BLaER1 treated with 17β-estradiol and CSF1 and Interleukin-3, amounts not matched to agents 10 nM and 100 nM (cell line): Measurements from ENCODE around the gene KLF15.
A peak's percentile ranks its signal among the peaks of the same experiment; 100 is the strongest.

ENCODE experiments used
- H3K27ac ChIP-seq, 11 experiments: shearing (Covaris generic); formaldehyde crosslinking; 2 replicates each; pipeline ENCODE4 v1.8.1; 2022
- H3K27me3 ChIP-seq, 11 experiments: shearing (Covaris generic); formaldehyde crosslinking; 2 replicates each; pipeline ENCODE4 v1.8.1; 2022
- H3K36me3 ChIP-seq, 11 experiments: shearing (Covaris generic); formaldehyde crosslinking; 2 replicates each; pipeline ENCODE4 v1.8.1; 2022
- H3K4me1 ChIP-seq, 10 experiments: shearing (Covaris generic); formaldehyde crosslinking; 2 replicates each; pipeline ENCODE4 v1.8.1; 2022
- H3K4me2 ChIP-seq, 11 experiments: shearing (Covaris generic); formaldehyde crosslinking; 2 replicates each; pipeline ENCODE4 v1.8.1; 2022
- H3K4me3 ChIP-seq, 10 experiments: shearing (Covaris generic); formaldehyde crosslinking; 2 replicates each; pipeline ENCODE4 v1.8.1; 2022
- H3K9ac ChIP-seq, 11 experiments: shearing (Covaris generic); formaldehyde crosslinking; 2 replicates each; pipeline ENCODE4 v1.8.1; 2022
- H3K9me3 ChIP-seq, 11 experiments: shearing (Covaris generic); formaldehyde crosslinking; replicated peaks in 1 of 11; 2 replicates each; pipeline ENCODE4 v1.8.1; 2022
- H4K20me1 ChIP-seq, 11 experiments: shearing (Covaris generic); formaldehyde crosslinking; 2 replicates each; pipeline ENCODE4 v1.8.1; 2022
- Cebpa-rat ChIP-seq, 11 experiments: shearing (Covaris generic); IDR thresholded peaks; 2 replicates each; pipeline ENCODE4 v1.8.1; 2022

KLF15 gene

GRCh38 chr3:126378341-126378751 is 21.1 kb upstream of the KLF15 start:
- peaks cover 16 to 39% (median 30%) of the 10 kb centered on the region in 10 experiments for H3K4me1 ChIP-seq
- no peak overlapping the region for H3K27ac ChIP-seq
- no peak overlapping the region for H3K9ac ChIP-seq
- H3K36me3 ChIP-seq = no peaks in the 10 kb centered on the region
- no peak overlapping the region for H3K4me3 ChIP-seq
- peak overlapping the region in 10 of 11 experiments; percentile 12 to 65 (median 30); a peak in 12 of 22 replicates for H3K4me2 ChIP-seq
- no peaks in the 10 kb centered on the region; a peak in 1 of 22 replicates for H3K9me3 ChIP-seq
- H4K20me1 ChIP-seq = no peaks in the 10 kb centered on the region; a peak in 1 of 22 replicates
- TF ChIP-seq Cebpa-rat (IDR thresholded peaks at IDR 0.05) = no peak
- H3K27me3 ChIP-seq = no peaks in the 10 kb centered on the region

DNA sequence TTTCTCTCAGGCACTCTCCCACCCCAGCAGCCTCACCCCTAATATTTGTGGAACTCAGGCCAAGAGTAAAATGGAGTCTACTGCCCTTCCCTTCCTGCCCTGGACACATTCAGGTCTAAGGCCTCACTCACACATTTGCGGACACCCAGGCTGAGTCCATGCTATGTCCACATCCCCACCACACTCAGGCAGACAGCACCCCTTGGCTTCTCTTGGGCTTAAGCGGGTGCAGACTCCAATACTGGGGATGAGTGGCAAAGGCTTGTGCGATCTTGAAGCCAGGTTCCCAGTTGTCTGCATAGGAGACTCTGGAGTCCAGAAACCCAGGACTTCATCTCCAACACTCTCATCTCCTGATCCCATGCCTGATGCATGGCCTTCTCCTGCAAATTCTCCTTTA is 20.0 kb upstream of the KLF15 start:
- Histone ChIP-seq H3K36me3 (no peaks in the 10 kb centered on the region), H3K27me3 (no peaks in the 10 kb centered on the region), H3K4me1 (peaks cover 16 to 39% (median 30%) of the 10 kb centered on the region in 10 experiments), H3K27ac (no peak overlapping the region), H3K9ac (no peak overlapping the region), H3K4me2 (peak overlapping the region in 7 of 11 experiments; percentile 18 to 83 (median 66); a peak in 6 of 22 replicates), H3K4me3 (no peak overlapping the region), H4K20me1 (no peaks in the 10 kb centered on the region; a peak in 1 of 22 replicates), H3K9me3 (no peaks in the 10 kb centered on the region; a peak in 1 of 22 replicates)
- no peak for TF ChIP-seq Cebpa-rat (IDR thresholded peaks at IDR 0.05)

DNA sequence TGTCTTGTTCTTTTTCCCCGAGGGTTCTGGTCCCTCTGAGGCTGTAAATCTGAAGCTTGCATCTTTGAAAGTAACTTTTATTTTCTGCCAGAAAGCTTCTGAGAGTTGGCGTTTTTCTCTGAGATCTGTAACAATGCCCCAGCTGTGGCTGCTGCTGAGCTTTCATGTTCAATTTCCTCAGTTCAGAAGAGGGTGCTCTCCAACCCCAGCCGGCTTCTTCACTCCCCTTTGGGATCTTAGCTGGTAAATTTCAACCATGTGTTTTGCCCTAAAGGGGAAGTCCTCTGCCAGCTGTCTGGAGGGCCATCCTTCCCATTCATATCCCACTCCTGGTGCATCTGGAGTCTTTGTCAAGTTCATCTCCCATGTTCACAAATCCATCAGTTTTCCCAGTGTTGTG is 19.2 kb upstream of the KLF15 start:
- Histone ChIP-seq H3K9me3 (no peaks in the 10 kb centered on the region; a peak in 1 of 22 replicates), H3K36me3 (no peaks in the 10 kb centered on the region), H3K27me3 (no peaks in the 10 kb centered on the region), H3K9ac (peak overlapping the region in 5 of 11 experiments; percentile 37 to 65 (median 47); a peak in 8 of 22 replicates), H4K20me1 (no peaks in the 10 kb centered on the region; a peak in 1 of 22 replicates), H3K4me2 (peak overlapping the region; percentile 48 to 88 (median 79)), H3K4me1 (peaks cover 16 to 39% (median 30%) of the 10 kb centered on the region in 10 experiments), H3K27ac (peak overlapping the region in 3 of 11 experiments; percentile 10 to 37 (median 30); a peak in 3 of 22 replicates), H3K4me3 (no peak overlapping the region)
- no peak for TF ChIP-seq Cebpa-rat (IDR thresholded peaks at IDR 0.05)

DNA sequence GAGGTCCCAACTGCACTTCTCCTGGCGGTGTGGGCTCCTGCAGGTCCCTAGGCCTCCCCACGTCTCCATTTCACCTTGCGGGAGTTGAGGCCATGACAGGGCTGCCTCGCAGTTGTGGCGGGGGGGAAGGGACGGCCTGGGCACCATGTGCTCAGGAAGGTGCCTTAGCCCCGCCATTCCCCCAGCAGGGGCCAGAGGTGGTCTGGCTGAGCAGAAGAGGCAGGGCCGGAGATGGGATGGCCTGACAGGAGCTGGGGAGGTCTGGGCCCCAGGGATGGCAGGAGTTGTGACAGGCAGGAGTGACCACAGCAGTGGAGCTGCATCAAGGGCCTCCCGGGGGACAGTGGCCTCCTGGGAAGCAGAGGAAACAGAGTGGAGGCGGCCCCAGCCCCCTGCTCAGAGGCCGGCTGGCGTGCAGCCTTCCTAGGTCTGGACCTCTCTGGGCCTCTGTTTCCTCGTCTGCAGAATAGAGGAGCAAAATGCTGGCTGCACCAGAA is 18.7 kb upstream of the KLF15 start:
- peaks cover 16 to 39% (median 30%) of the 10 kb centered on the region in 10 experiments for H3K4me1 ChIP-seq
- peak overlapping the region in 6 of 11 experiments; percentile 4 to 65 (median 45); a peak in 9 of 22 replicates for H3K9ac ChIP-seq
- H3K9me3 ChIP-seq = no peaks in the 10 kb centered on the region; a peak in 1 of 22 replicates
- H3K4me2 ChIP-seq = peak overlapping the region; percentile 48 to 88 (median 79)
- no peaks in the 10 kb centered on the region; a peak in 1 of 22 replicates for H4K20me1 ChIP-seq
- H3K27ac ChIP-seq = peak overlapping the region in 3 of 11 experiments; percentile 10 to 37 (median 30); a peak in 4 of 22 replicates
- no peak for TF ChIP-seq Cebpa-rat (IDR thresholded peaks at IDR 0.05)
- no peaks in the 10 kb centered on the region for H3K27me3 ChIP-seq
- H3K4me3 ChIP-seq = no peak overlapping the region
- H3K36me3 ChIP-seq = no peaks in the 10 kb centered on the region

DNA sequence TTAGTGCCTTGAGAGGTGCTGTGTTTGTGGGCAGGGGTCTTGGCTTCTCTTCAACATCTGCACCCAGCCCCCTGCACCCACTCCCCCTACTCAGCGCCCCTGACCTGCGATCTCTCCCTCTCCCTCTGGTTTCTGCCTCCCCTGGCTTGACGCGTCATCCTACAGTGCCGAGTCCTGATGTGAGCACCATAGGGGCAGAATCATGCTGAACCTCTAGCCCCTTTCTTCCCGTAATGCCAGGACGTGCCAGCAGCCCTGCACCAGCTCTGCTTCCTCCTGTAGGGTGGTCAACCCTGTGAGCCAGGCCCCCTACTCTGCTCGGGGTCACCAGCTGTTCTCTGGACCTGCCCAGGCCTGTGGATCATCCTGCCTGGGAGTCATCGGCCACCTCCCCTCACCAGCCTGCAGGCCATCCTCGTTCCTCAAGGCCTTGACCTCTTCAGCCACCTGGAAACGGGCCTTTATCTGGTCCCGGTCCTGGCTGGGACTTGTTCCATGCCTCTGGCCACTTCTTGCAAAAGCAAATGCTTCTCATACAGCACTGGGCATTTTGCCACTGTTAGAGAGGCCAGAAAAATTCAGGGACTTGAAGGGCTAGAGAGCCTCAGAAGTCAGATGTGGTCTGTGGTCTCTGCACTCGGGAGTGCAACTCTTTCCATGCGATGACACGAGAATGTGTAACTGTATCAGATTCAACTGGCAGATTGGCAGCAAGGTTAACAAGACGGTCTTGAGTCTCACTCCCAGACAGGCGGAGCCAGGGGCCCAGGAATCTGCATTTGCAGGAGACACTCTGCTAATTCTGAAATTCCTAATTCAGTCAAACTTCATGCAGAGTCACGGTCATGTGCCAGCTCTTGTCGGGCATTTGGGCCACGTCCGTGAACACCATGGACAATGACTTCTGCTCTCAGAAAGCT is 16.7 kb upstream of the KLF15 start:
- H3K9ac ChIP-seq = no peak overlapping the region
- no peak overlapping the region for H3K4me3 ChIP-seq
- H3K27ac ChIP-seq = no peak overlapping the region
- H3K9me3 ChIP-seq = no peaks in the 10 kb centered on the region; a peak in 1 of 22 replicates
- TF ChIP-seq Cebpa-rat (IDR thresholded peaks at IDR 0.05) = no peak
- H3K27me3 ChIP-seq = no peaks in the 10 kb centered on the region
- no peak overlapping the region for H3K4me2 ChIP-seq
- peaks cover 16 to 39% (median 30%) of the 10 kb centered on the region in 10 experiments for H3K4me1 ChIP-seq
- no peaks in the 10 kb centered on the region; a peak in 1 of 22 replicates for H4K20me1 ChIP-seq
- H3K36me3 ChIP-seq = no peaks in the 10 kb centered on the region

DNA sequence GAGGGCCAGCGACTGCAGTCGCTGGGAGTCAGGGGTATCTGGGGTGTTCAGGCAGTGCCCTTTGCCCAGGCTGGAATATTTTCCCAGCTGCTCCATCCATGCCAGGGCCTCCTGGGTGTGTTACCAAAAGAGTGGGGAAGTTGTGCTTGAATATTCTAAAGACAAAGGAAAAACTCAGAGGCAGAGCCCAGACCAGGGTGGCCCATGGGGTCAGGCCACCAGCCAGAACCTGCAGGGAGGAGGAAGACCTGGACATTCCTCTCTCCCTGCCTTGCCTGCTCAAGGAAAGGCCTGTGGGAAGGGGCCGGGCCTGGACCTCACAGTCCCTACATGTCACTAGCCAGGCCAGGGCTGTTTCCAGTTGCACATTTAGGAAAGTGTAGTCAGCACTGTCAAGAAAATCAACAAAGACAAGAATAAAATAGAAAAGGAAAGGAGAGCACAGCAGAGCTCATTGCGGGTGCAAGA is 16.0 kb upstream of the KLF15 start:
- H3K4me1 ChIP-seq = peaks cover 15 to 37% (median 27%) of the 10 kb centered on the region in 10 experiments
- no peak for TF ChIP-seq Cebpa-rat (IDR thresholded peaks at IDR 0.05)
- H3K4me3 ChIP-seq = no peak overlapping the region
- no peaks in the 10 kb centered on the region for H3K36me3 ChIP-seq
- H3K27ac ChIP-seq = no peak overlapping the region
- H3K4me2 ChIP-seq = no peak overlapping the region
- no peak overlapping the region for H3K9ac ChIP-seq
- no peaks in the 10 kb centered on the region for H3K27me3 ChIP-seq
- no peaks in the 10 kb centered on the region; a peak in 1 of 22 replicates for H4K20me1 ChIP-seq
- H3K9me3 ChIP-seq = no peaks in the 10 kb centered on the region

DNA sequence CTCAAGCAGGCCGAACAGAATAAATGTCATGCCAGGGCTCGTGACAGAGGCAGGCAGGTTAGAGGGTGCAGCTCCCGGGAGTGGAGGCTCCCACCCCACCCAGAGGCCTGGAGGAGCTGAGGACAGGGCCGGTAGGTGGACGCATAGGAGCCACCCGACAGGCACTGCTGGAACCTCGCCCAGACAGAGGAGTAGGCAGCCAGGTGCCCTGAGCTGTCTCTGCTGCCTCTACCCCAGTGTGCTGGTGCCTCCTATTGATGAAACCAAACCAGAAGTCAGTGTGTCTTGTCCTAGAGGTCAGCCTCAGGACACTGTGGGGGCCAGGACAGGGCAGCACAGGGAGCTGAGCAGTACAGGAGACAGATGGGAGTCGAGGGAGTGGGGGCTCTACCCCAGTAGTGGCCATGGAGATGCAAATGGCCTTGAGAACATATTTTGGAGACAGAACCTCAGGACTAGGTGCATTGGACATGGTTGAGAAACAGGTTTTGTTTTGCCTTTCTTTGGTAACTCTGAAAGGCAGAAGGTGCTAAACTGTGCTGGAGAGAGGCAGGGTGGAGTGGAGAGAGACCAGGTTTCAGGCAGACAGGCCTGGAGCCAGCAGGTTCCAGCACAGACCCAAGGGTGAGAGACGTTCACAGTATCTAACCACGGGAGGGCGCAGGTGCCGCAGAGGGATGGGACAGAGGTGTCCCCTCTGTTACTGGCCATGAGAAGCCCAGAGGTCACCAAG is 15.4 kb upstream of the KLF15 start:
- Histone ChIP-seq H3K4me1 (peaks cover 9 to 31% (median 21%) of the 10 kb centered on the region in 10 experiments), H3K36me3 (no peaks in the 10 kb centered on the region), H3K9ac (no peak overlapping the region), H3K27me3 (no peaks in the 10 kb centered on the region), H4K20me1 (no peaks in the 10 kb centered on the region; a peak in 1 of 22 replicates), H3K4me3 (no peak overlapping the region), H3K4me2 (no peak overlapping the region), H3K27ac (no peak overlapping the region), H3K9me3 (no peaks in the 10 kb centered on the region)
- TF ChIP-seq Cebpa-rat (IDR thresholded peaks at IDR 0.05) = no peak

DNA sequence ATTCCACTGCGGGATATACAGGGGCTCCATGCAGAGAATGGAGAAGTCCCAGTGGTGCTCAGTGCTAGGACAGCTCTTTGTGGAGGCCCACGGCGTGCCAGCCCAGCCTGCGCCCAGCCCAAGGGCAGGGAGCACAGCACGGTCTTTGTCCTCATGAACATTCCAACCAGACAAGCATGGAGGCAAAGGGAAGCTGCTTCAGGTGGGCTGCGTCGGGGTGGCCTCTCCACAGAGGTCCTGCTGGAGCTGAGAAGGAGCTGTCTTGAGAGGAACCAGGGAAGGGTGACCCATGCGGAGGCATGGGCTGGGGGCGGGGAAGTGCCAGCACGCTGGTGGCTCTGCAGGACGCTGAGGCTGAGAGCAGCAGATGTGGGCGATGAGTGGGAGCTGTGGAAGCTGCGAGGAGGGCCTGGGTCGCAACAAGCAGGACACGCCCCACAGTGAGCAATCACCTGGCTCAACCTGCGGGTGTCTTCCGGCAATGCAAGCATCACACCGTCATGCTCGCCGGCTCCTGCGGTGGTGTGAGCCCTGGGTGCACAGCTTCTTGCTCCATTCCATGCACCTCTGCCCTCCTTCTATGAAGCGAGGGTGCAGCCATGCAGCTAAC is 14.0 kb upstream of the KLF15 start:
- Histone ChIP-seq H3K4me1 (peaks cover 7 to 25% (median 14%) of the 10 kb centered on the region in 10 experiments), H3K9ac (no peak overlapping the region), H3K27me3 (no peaks in the 10 kb centered on the region), H3K9me3 (no peaks in the 10 kb centered on the region), H3K4me3 (no peak overlapping the region), H3K36me3 (no peaks in the 10 kb centered on the region), H3K4me2 (no peak overlapping the region), H4K20me1 (no peaks in the 10 kb centered on the region), H3K27ac (no peak overlapping the region)
- TF ChIP-seq Cebpa-rat (IDR thresholded peaks at IDR 0.05) = no peak
